Motor neuron (in vitro differentiated cells): ENCODE data around the gene LHPP. TPM values are rescaled to one million over a fixed set of nuclear protein-coding genes. Genes with fewer than 3 reads are reported as not detected.

Source experiments
- ATAC-seq, 8 experiments: fragments of 200-7000 bp; cut with Tn5 transposase; replicated peaks in 6 of 8; 2 replicates each; pipeline ENCODE4 v1.8.0; 2021; ENCODE audit warnings: mild to moderate bottlenecking in 8 of 8, moderate library complexity in 8 of 8
- H3K27ac ChIP-seq, 2 donors: fragments of 250-450 bp; sonication (Bioruptor Pico); 2 replicates each; pipeline ENCODE4 v1.9.0; 2021; ENCODE audit warnings: antibody characterized with exemption in 2 of 2, mild to moderate bottlenecking in 2 of 2, moderate library complexity in 1 of 2
- H3K4me1 ChIP-seq, 2 donors: fragments of 250-450 bp; sonication (Bioruptor Pico); replicated peaks in 1 of 2; 2 replicates each; pipeline ENCODE4 v1.6.1; 2021; ENCODE audit warnings: antibody characterized with exemption in 2 of 2, mild to moderate bottlenecking in 2 of 2, moderate library complexity in 1 of 2
- H3K4me3 ChIP-seq, 5 donors: fragments of 250-450 bp; sonication (Bioruptor Pico); 2 replicates each; pipeline ENCODE4 v1.9.0; 2021; ENCODE audit warnings: antibody characterized with exemption in 5 of 5, mild to moderate bottlenecking in 5 of 5, moderate library complexity in 4 of 5
- WGBS, 10 experiments: fragments of 450-650 bp; shearing (Covaris generic); methylation state at CpG; one replicate each; pipeline ENCODE4 v1.0.0; 2022; 5-methylcytosine and 5-hydroxymethylcytosine counted together
- in situ Hi-C, 9 experiments: fragments of 400-800 bp; cut with MboI; loops; one replicate each; pipeline ENCODE4 v1.15.0; 2021; ENCODE audit warnings: low sequenced_read_pairs in 9 of 9, low pct_unique_long_range_greater_than_20kb in 2 of 9; ENCODE audit not compliant: unreplicated experiment in 9 of 9
- total RNA-seq, 8 experiments: library from RNA; unstranded; fragments of 300-600 nt; gene quantifications; 2 replicates each; pipeline versions ENCODE4 v1.2.3 to v1.2.4, GENCODE V29; 2022

Gene LHPP
- total RNA-seq, 8 experiments from 2014 or later, result 3.4 to 14.5 (median 8.6) TPM

GRCh38 chr10:124465777-124466488 lies 4.3 kb downstream of the LHPP start:
- peak in 2 of 8 experiments; percentile 4 to 45 for ATAC-seq
- Histone ChIP-seq H3K27ac (no peak overlapping the region), H3K4me1 (peaks cover 6 to 10% of the 10 kb centered on the region in 2 donors), H3K4me3 (no peak overlapping the region)
- WGBS, 10 experiments, result 17 to 100% (median 44%) methylated on average over 1 to 5 of the region's 9 CpGs; no CpG with 5 or more reads in 1 of the 10 experiments
- in situ Hi-C loops, result no loop called here

- in situ Hi-C loops, result no loop called here
- Histone ChIP-seq H3K27ac (no peak overlapping the region), H3K4me1 (peaks cover 6 to 10% of the 10 kb centered on the region in 2 donors), H3K4me3 (no peak overlapping the region)
- no peak for ATAC-seq
- WGBS, 10 experiments, result no CpG with 5 or more reads among the region's 4 CpGs
Observed at GRCh38 chr10:124467165-124467564, 5.5 kb downstream of the LHPP start.

- in situ Hi-C loops, result no loop called here
- no peak for ATAC-seq
- no peak overlapping the region for H3K27ac ChIP-seq
- peaks cover 6 to 10% of the 10 kb centered on the region in 2 donors for H3K4me1 ChIP-seq
- H3K4me3 ChIP-seq, result no peak overlapping the region
- WGBS, 10 experiments, result 67 to 100% (median 88%) methylated on average over 1 to 5 of the region's 13 CpGs; no CpG with 5 or more reads in 6 of the 10 experiments
Observed at GRCh38 chr10:124468624-124469023, 7.0 kb downstream of the LHPP start.

- Histone ChIP-seq H3K4me3 (no peak overlapping the region), H3K4me1 (peaks cover 6 to 10% of the 10 kb centered on the region in 2 donors), H3K27ac (no peak overlapping the region)
- WGBS, 10 experiments, result 31 to 60% (median 52%) methylated on average over 1 to 9 of the region's 20 CpGs; no CpG with 5 or more reads in 6 of the 10 experiments
- peak in 5 of 8 experiments; percentile 8 to 64 (median 57) for ATAC-seq
- in situ Hi-C loops, result no loop called here
Observed at GRCh38 chr10:124469956-124470484, 8.4 kb downstream of the LHPP start.

GRCh38 chr10:124470544-124471434 lies 9.2 kb downstream of the LHPP start:
- Histone ChIP-seq H3K4me3 (no peak overlapping the region), H3K4me1 (peaks cover 4 to 10% of the 10 kb centered on the region in 2 donors), H3K27ac (no peak overlapping the region)
- ATAC-seq, result no peak
- WGBS, 10 experiments, result 83 to 100% (median 91%) methylated on average over 1 to 7 of the region's 13 CpGs; no CpG with 5 or more reads in 3 of the 10 experiments
- in situ Hi-C loops, result no loop called here

GRCh38 chr10:124472071-124472470 lies 10.4 kb downstream of the LHPP start:
- no peak overlapping the region for H3K4me3 ChIP-seq
- ATAC-seq, result no peak
- no peak overlapping the region for H3K27ac ChIP-seq
- in situ Hi-C loops, result no loop called here
- peaks cover 0 to 10% of the 10 kb centered on the region in 2 donors for H3K4me1 ChIP-seq
- WGBS, 10 experiments, result 83 to 100% (median 94%) methylated on average over 1 to 6 of the region's 6 CpGs; no CpG with 5 or more reads in 1 of the 10 experiments

- Histone ChIP-seq H3K4me3 (no peak overlapping the region), H3K4me1 (peaks cover 2 to 10% of the 10 kb centered on the region in 2 donors), H3K27ac (no peak overlapping the region)
- no peak for ATAC-seq
- 14 to 77% (median 60%) methylated on average over 1 to 3 of the region's 3 CpGs; no CpG with 5 or more reads in 5 of the 10 experiments for WGBS, 10 experiments
- in situ Hi-C loops, result no loop called here
Observed at GRCh38 chr10:124473070-124473469, 11.4 kb downstream of the LHPP start.

- no peak overlapping the region for H3K27ac ChIP-seq
- in situ Hi-C loops, result no loop called here
- ATAC-seq, result no peak
Observed at GRCh38 chr10:124474514-124475070, 13.0 kb downstream of the LHPP start.

GRCh38 chr10:124476043-124476725 lies 14.6 kb downstream of the LHPP start:
- Histone ChIP-seq H3K4me1 (peaks cover 7 to 15% of the 10 kb centered on the region in 2 donors), H3K27ac (no peak overlapping the region), H3K4me3 (no peak overlapping the region)
- no peak for ATAC-seq
- in situ Hi-C loops, result no loop called here
- WGBS, 10 experiments, result 84 to 100% (median 99%) methylated on average over 3 to 10 of the region's 23 CpGs; no CpG with 5 or more reads in 6 of the 10 experiments

More at GRCh38 chr10:124474514-124475070, 13.0 kb downstream of the LHPP start:
- Histone ChIP-seq H3K4me3 (no peak overlapping the region), H3K4me1 (peaks cover 7 to 17% of the 10 kb centered on the region in 2 donors)
- 71 to 78% methylated on average over 1 to 3 of the region's 9 CpGs; no CpG with 5 or more reads in 8 of the 10 experiments for WGBS, 10 experiments

- in situ Hi-C loops, result no loop called here
- Histone ChIP-seq H3K4me1 (peaks cover 7 to 18% of the 10 kb centered on the region in 2 donors), H3K4me3 (no peak overlapping the region), H3K27ac (peak overlapping the region in 1 of 2 donors; percentile 6)
- peak in 2 of 8 experiments; percentile 29 to 38 for ATAC-seq
- 43 to 88% (median 60%) methylated on average over 4 to 5 of the region's 11 CpGs; no CpG with 5 or more reads in 7 of the 10 experiments for WGBS, 10 experiments
Observed at GRCh38 chr10:124477614-124478363, 16.2 kb downstream of the LHPP start.

- H3K4me1 ChIP-seq, result peaks cover 7 to 18% of the 10 kb centered on the region in 2 donors
- in situ Hi-C loops, result no loop called here
- H3K4me3 ChIP-seq, result no peak overlapping the region
- no peak overlapping the region for H3K27ac ChIP-seq
- WGBS, 10 experiments, result 80 to 100% (median 81%) methylated on average over 1 to 4 of the region's 14 CpGs; no CpG with 5 or more reads in 7 of the 10 experiments
- ATAC-seq, result peak in 3 of 8 experiments; percentile 64 to 67 (median 66)
Observed at GRCh38 chr10:124478515-124478914, 16.9 kb downstream of the LHPP start.
